Suprapubic skin (tissue), 4 donors: Measurements from ENCODE around the gene EVI2A. TPM values are rescaled to one million over a fixed set of nuclear protein-coding genes. Genes with fewer than 3 reads are reported as not detected.

Experiments
- DNase-seq, 2 donors: peaks; one replicate each; pipeline ENCODE4 v3.0.0-alpha.2; 2019; ENCODE audit warnings: low spot score in 2 of 2
- H3K27ac ChIP-seq: fragments of 200-600 bp; sonication (generic); one replicate; pipeline ENCODE4 v1.5.1; 2019
- H3K27me3 ChIP-seq: fragments of 200-600 bp; sonication (generic); one replicate; pipeline ENCODE4 v1.5.1; 2019
- H3K36me3 ChIP-seq: fragments of 200-600 bp; sonication (generic); one replicate; pipeline ENCODE4 v1.5.1; 2019
- H3K4me1 ChIP-seq: fragments of 200-600 bp; sonication (generic); one replicate; pipeline ENCODE4 v1.5.1; 2019
- H3K4me3 ChIP-seq: fragments of 200-600 bp; sonication (generic); one replicate; pipeline ENCODE4 v1.5.1; 2019; ENCODE audit warnings: mild to moderate bottlenecking
- H3K9me3 ChIP-seq: fragments of 200-600 bp; sonication (generic); one replicate; pipeline ENCODE4 v1.5.1; 2019
- EP300 ChIP-seq: sonication (generic); formaldehyde crosslinking; IDR thresholded peaks from one replicate; pipeline ENCODE4 v1.6.1; 2017; ENCODE audit warnings: antibody characterized with exemption
- POLR2A ChIP-seq, 2 donors: fragments of 450-650 bp; IDR thresholded peaks; one replicate each; pipeline ENCODE4 v1.6.1; 2017; ENCODE audit warnings: antibody characterized with exemption in 2 of 2, mild to moderate bottlenecking in 2 of 2, moderate library complexity in 2 of 2
- POLR2AphosphoS5 ChIP-seq, 3 donors: sonication (generic); formaldehyde crosslinking; IDR thresholded peaks; one replicate each; pipeline ENCODE4 v1.6.1; 2017; ENCODE audit warnings: antibody characterized with exemption in 3 of 3
- WGBS: methylation state at CpG from one replicate; pipeline ENCODE4 v1.1.5; 2018; 5-methylcytosine and 5-hydroxymethylcytosine counted together
- total RNA-seq, 4 donors: library from RNA; depleted of rRNA; stranded (reverse); fragments of >200 nt; gene quantifications; one replicate each; pipeline ENCODE4 v1.1.0, GENCODE V29; 2016
- TF ChIP-seq, protein P1 (sequence below), 2 donors: fragments of 200-600 bp in 1 of 2; fragments of 450-650 bp in 1 of 2; sonication (generic) in 1 of 2; IDR thresholded peaks; one replicate each; pipeline ENCODE4 v1.5.1; 2016 to 2019; ENCODE audit warnings: antibody characterized with exemption in 2 of 2, mild to moderate bottlenecking in 1 of 2, moderate library complexity in 1 of 2

Gene EVI2A
- total RNA-seq, 4 donors from 2014 or later: 1.2 to 3.3 (median 1.9) TPM

DNA sequence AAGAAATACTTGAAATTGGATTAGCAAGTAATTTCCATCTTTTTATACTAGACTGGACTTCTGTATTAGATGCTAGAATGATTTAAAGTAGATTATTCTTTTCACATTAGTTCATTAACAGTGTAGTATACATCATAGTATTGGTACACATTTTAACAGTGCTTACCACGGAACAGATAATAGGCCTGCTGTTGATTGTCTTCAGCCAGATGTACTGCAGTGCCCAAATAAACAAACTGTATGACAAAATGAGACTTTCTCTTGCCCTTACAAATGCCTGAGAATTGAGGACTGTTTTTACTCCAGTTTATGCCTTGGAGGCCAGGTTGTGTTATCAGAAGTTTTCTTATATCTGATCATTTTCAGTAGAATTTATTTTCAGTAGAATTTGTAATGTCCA lies 631 bp downstream of the EVI2A start:
- peak overlapping the region; percentile 33 for H3K4me3 ChIP-seq
- peaks cover 2% of the 10 kb centered on the region for H3K36me3 ChIP-seq
- peaks cover 12% of the 10 kb centered on the region for H3K4me1 ChIP-seq
- no peaks in the 10 kb centered on the region for H3K27me3 ChIP-seq
- H3K27ac ChIP-seq: peak overlapping the region; percentile 65
- no peak for TF ChIP-seq EP300
- TF ChIP-seq POLR2A (IDR thresholded peaks at IDR 0.05): no peak
- TF ChIP-seq, protein P1, sequence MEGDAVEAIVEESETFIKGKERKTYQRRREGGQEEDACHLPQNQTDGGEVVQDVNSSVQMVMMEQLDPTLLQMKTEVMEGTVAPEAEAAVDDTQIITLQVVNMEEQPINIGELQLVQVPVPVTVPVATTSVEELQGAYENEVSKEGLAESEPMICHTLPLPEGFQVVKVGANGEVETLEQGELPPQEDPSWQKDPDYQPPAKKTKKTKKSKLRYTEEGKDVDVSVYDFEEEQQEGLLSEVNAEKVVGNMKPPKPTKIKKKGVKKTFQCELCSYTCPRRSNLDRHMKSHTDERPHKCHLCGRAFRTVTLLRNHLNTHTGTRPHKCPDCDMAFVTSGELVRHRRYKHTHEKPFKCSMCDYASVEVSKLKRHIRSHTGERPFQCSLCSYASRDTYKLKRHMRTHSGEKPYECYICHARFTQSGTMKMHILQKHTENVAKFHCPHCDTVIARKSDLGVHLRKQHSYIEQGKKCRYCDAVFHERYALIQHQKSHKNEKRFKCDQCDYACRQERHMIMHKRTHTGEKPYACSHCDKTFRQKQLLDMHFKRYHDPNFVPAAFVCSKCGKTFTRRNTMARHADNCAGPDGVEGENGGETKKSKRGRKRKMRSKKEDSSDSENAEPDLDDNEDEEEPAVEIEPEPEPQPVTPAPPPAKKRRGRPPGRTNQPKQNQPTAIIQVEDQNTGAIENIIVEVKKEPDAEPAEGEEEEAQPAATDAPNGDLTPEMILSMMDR (IDR thresholded peaks at IDR 0.05): no peak
- no peak for TF ChIP-seq POLR2AphosphoS5 (IDR thresholded peaks at IDR 0.05)
- no peak for DNase-seq
- WGBS: 61% methylated on average over 1 of the region's 1 CpG
- H3K9me3 ChIP-seq: no peaks in the 10 kb centered on the region

DNA sequence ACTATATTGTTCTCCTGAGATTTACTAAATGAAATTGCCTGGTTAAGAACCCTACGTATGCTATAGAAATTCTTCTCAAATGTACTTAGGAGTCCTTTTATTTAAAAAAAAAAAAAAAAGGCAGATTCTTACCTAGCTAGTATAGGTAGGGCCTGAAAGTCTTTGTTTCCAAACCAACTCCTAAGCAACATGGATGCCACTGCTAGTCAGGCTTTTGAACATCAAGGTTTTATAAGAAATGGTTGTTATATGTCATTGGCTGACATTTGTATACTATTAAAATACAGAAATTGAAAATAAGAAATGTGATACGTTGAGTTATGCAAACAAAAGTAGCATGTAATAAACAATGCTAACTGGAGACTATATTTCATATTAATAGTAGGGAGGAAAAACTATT lies 1.2 kb downstream of the EVI2A start:
- H3K9me3 ChIP-seq: no peaks in the 10 kb centered on the region
- 80% methylated on average over 2 of the region's 2 CpGs for WGBS
- DNase-seq: no peak
- no peak for TF ChIP-seq EP300
- no peak for TF ChIP-seq POLR2A (IDR thresholded peaks at IDR 0.05)
- TF ChIP-seq, protein P1 (IDR thresholded peaks at IDR 0.05): no peak
- no peak for TF ChIP-seq POLR2AphosphoS5 (IDR thresholded peaks at IDR 0.05)
- no peaks in the 10 kb centered on the region for H3K27me3 ChIP-seq
- peak overlapping the region; percentile 33 for H3K4me3 ChIP-seq
- H3K36me3 ChIP-seq: no peaks in the 10 kb centered on the region
- peaks cover 12% of the 10 kb centered on the region for H3K4me1 ChIP-seq
- H3K27ac ChIP-seq: no peak overlapping the region

DNA sequence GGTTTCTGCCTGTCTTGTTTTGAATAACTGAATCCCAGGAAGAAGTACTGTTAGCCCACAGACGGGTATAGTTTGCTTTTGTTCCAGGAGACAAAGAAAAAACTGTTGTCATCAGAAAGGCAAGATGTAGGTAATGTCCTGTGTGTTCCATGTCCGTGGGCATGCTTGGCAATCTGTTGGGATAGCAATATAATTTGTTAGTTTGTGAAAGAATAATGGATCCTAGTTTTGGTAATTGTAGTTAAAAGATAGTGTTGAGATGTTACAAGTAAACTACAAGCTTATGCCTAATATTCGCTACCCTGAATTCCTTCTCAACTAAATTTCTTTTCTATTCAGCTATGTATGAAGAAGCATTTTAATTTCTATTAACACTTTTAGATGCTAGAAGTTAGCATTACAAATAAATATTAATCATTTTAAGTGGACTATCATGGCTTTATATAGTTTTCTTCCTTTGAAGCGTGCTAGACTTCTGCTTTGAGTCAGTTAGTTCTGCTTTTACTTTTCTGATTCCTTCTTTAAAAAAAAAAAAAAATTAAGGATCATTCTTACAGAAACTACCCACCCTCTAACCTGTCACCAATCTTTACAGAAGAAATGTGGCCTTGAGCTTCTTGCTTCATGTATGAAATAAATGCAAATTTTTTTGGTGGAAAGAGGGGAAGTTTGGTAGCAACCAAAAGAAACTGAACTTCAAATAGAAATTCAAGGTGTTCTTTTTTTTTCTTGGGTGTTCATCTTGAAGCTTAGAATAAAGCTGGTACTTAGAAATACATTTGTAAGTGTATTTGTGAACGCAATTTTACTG lies 2.4 kb downstream of the EVI2A start:
- Histone ChIP-seq H3K4me3 (peak overlapping the region; percentile 33), H3K36me3 (no peaks in the 10 kb centered on the region), H3K27me3 (no peaks in the 10 kb centered on the region), H3K9me3 (no peaks in the 10 kb centered on the region), H3K27ac (peak overlapping the region; percentile 86), H3K4me1 (peaks cover 12% of the 10 kb centered on the region)
- WGBS: 78% methylated on average over 5 of the region's 5 CpGs
- no peak for TF ChIP-seq POLR2AphosphoS5 (IDR thresholded peaks at IDR 0.05)
- TF ChIP-seq POLR2A (IDR thresholded peaks at IDR 0.05): no peak
- no peak for TF ChIP-seq EP300
- TF ChIP-seq, protein P1 (IDR thresholded peaks at IDR 0.05): no peak
- DNase-seq: no peak

DNA sequence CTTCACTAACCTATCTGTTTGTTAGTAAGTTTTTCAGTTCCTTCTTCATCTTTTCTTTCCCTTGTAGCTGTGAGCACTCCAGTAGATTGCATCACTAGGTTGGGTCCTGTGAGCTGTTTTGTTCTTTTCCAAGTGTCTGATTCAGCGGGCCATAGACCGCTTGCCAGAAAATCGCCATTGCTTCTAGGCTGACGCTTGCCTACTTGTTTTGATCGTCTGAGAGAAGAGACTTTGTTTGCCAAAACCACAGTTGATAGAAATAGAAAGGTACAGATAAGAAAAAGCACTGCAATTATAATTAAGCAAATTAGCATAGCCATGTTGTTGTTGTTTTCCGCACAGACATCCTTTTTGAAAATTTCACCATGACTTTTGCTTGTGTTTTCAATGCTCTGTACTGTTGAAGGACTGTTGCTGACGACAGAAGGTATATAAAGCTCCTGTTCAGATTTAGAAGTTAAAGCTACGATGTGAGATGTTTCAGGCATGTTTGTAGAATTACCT lies 3.1 kb downstream of the EVI2A start:
- peak overlapping the region; percentile 86 for H3K27ac ChIP-seq
- H3K36me3 ChIP-seq: no peaks in the 10 kb centered on the region
- TF ChIP-seq, protein P1 (IDR thresholded peaks at IDR 0.05): no peak
- TF ChIP-seq POLR2AphosphoS5 (IDR thresholded peaks at IDR 0.05) (peak in 1 of 3 donors; percentile 53), EP300 (no peak), POLR2A (IDR thresholded peaks at IDR 0.05) (no peak)
- peak in 1 of 2 donors; percentile 74 for DNase-seq
- peak overlapping the region; percentile 33 for H3K4me3 ChIP-seq
- H3K27me3 ChIP-seq: no peaks in the 10 kb centered on the region
- no peaks in the 10 kb centered on the region for H3K9me3 ChIP-seq
- peaks cover 12% of the 10 kb centered on the region for H3K4me1 ChIP-seq
- WGBS: 52% methylated on average over 8 of the region's 8 CpGs

DNA sequence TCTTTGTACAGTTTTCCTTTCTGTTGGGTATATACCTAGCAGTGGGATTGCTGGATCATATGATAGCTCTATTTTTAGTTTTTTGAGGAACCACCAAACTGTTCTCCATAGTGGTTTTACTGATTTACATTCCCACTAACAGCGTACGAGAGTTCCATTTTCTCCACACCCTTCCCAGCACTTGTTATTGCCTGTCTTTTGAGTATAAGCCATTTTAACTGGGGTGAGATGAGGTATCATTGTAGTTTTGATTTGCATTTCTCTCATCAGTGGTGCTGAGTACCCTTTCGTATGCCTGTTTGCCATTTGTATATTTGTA lies 6.7 kb downstream of the EVI2A start:
- Histone ChIP-seq H3K36me3 (no peaks in the 10 kb centered on the region), H3K27me3 (no peaks in the 10 kb centered on the region), H3K4me3 (no peak overlapping the region), H3K4me1 (peaks cover 12% of the 10 kb centered on the region), H3K27ac (peak overlapping the region; percentile 32), H3K9me3 (no peaks in the 10 kb centered on the region)
- TF ChIP-seq, protein P1 (IDR thresholded peaks at IDR 0.05): no peak
- TF ChIP-seq POLR2AphosphoS5 (IDR thresholded peaks at IDR 0.05) (no peak), POLR2A (IDR thresholded peaks at IDR 0.05) (no peak), EP300 (no peak)
- no peak for DNase-seq
- WGBS: 82% methylated on average over 3 of the region's 3 CpGs
